ENCODE data around the gene PPA1. TPM values are rescaled to one million over a fixed set of nuclear protein-coding genes. Genes with fewer than 3 reads are reported as not detected.

Gene PPA1
- 10 to 100 TPM; 66.7 to 79.8 TPM for total RNA-seq
- polyA plus RNA-seq, result 100 to 1,000 TPM; 100 to 222 TPM
- long read RNA-seq, donor 1, transcript PPA1-202 (11 exons, 1,295 nt), result major isoform, 243 of 247 reads
- long read RNA-seq, donor 1, partial matches to known transcripts, result 2 of 247 reads
- long read RNA-seq, donor 1, other reads (novel, unspliced or antisense), result 2 of 247 reads
- long read RNA-seq, donor 2, transcript PPA1-202 (11 exons, 1,295 nt), result major isoform, 27 of 32 reads
- long read RNA-seq, donor 2, partial matches to known transcripts, result 1 of 32 reads
- long read RNA-seq, donor 2, other reads (novel, unspliced or antisense), result 4 of 32 reads

DNA sequence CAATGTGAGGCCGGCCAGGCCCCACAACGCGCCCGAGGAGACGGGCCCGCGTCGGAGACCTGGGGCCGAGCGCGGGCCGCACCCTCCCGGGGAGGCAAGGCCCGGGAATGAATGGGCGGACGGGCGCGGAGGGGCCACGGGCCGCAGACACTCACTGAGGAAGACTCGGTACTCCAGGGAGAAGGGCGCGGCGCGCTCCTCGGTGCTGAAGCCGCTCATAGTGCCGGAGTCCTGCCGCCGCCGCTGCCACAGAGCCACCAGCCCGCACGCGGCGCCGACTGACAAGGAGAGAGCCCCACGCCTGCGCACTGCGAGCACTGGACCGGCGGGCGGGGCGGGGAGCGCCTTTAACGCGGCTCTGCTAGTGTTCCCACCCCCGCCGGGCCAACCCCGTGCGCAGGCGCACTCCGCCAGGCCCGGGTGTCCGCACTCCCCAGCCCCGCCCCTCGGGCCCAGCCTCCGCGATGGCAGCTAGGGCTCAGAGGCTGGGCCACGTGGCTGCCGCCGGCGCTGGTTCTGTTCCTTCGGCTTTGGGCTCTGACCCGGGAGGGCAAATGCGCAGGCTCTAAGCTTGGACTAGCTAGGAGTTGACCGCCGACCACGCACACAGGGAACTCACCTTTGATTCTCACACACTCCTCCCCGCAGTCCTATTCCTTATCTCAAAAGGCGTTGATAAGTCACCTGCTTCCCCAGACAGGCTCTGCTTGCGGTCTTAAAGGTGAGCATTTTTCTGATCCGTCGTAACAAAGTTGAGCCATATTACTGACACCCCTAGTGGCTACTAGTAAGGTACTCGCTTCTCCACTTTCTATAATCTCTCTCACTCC lies at the start of gene PPA1:
PPA1 (minus strand) TSS at position 321 of the 830 bp plus-strand sequence; CDS start at position 219, 102 bp downstream.
- Histone ChIP-seq H3K4me1 (ENCODE audit: control insufficient read depth in 1 of 2, insufficient read depth in 2 of 2, low read length in 2 of 2) (no peaks in the 10 kb centered on the region), H3K9me3 (ENCODE audit: control insufficient read depth, low read length) (no peaks in the 10 kb centered on the region), H3K27ac (ENCODE audit: low read depth in 1 of 2, low read length in 2 of 2) (peak within 1 kb of the TSS in 1 of 2 donors; percentile 28), H3K36me3 (ENCODE audit: control insufficient read depth in 1 of 2, insufficient read depth in 2 of 2, low read length in 1 of 2) (no peaks in the 10 kb centered on the region), H3K4me3 (ENCODE audit: low read length in 2 of 2) (peak within 1 kb of the TSS; percentile 55 to 75), H3K27me3 (ENCODE audit: control insufficient read depth in 1 of 2, insufficient read depth in 2 of 2, low read length in 1 of 2) (no peaks in the 10 kb centered on the region)
- 0% methylated on average over 43 to 74 of the region's 74 CpGs for WGBS, 2 donors
- ATAC-seq (ENCODE audit: low FRiP score) (peak; percentile 99), DNase-seq (peak; percentile 99 to 100)
- intact Hi-C loops (cut with DNase I), result loop anchor here in 1 of 2 donors (5.0 kb wide), 1 partner anchor 64 kb away; no protein-coding TSS in a partner anchor

DNA sequence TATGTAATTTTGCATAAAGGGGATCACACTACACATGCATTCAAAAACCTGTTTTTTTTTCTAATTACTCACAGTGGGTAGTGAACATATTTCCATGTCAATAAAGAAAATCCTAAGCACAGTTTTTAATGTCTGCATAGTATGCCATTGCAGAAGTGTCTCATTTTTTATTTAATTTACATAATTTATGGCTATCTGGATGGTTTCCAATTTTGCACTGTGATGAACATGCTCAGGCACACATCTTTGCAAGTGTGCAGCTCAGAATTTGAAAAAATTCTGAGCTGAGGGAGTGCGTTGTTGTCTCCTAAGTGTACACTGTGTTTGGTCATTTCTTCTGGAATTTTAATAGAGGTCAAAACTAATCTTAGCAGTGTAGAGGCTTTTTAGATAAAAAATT lies 48.4 kb upstream of the PPA1 start:
- no peak overlapping the region for H3K4me3 ChIP-seq (ENCODE audit: low read length in 2 of 2)
- ATAC-seq (ENCODE audit: low FRiP score), result no peak
- H3K27ac ChIP-seq (ENCODE audit: low read depth in 1 of 2, low read length in 2 of 2), result no peak overlapping the region
- H3K27me3 ChIP-seq (ENCODE audit: control insufficient read depth in 1 of 2, insufficient read depth in 2 of 2, low read length in 1 of 2), result no peaks in the 10 kb centered on the region
- DNase-seq, result no peak
- 92 to 97% methylated on average over 1 of the region's 1 CpG for WGBS, 2 donors
- intact Hi-C loops (cut with DNase I), result no loop called here
- no peaks in the 10 kb centered on the region for H3K4me1 ChIP-seq (ENCODE audit: control insufficient read depth in 1 of 2, insufficient read depth in 2 of 2, low read length in 2 of 2)
- no peaks in the 10 kb centered on the region for H3K9me3 ChIP-seq (ENCODE audit: control insufficient read depth, low read length)
- H3K36me3 ChIP-seq (ENCODE audit: control insufficient read depth in 1 of 2, insufficient read depth in 2 of 2, low read length in 1 of 2), result no peaks in the 10 kb centered on the region

DNA sequence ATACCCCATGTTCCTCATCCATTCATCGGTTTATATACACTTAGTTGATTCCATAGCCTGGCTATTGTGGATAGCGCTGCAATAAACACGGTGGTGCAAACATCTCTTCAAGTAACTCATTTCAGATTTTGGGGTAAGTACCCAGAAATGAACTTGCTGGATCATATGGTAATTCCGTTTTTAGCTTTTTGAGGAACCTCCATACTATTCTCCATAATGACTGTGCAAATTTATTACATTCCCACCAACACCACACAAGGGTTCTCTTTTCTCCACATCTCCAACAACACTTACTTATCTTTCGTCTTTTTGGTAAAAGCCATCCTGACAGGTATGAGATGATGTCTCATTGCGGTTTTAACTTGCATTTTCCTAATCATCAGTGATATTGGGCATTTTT lies 46.9 kb upstream of the PPA1 start:
- Histone ChIP-seq H3K27me3 (ENCODE audit: control insufficient read depth in 1 of 2, insufficient read depth in 2 of 2, low read length in 1 of 2) (no peaks in the 10 kb centered on the region), H3K36me3 (ENCODE audit: control insufficient read depth in 1 of 2, insufficient read depth in 2 of 2, low read length in 1 of 2) (no peaks in the 10 kb centered on the region), H3K4me1 (ENCODE audit: control insufficient read depth in 1 of 2, insufficient read depth in 2 of 2, low read length in 2 of 2) (no peaks in the 10 kb centered on the region), H3K27ac (ENCODE audit: low read depth in 1 of 2, low read length in 2 of 2) (no peak overlapping the region), H3K9me3 (ENCODE audit: control insufficient read depth, low read length) (no peaks in the 10 kb centered on the region), H3K4me3 (ENCODE audit: low read length in 2 of 2) (no peak overlapping the region)
- intact Hi-C loops (cut with DNase I), result no loop called here
- no peak for DNase-seq
- ATAC-seq (ENCODE audit: low FRiP score), result no peak
- 80 to 82% methylated on average over 6 of the region's 6 CpGs for WGBS, 2 donors

DNA sequence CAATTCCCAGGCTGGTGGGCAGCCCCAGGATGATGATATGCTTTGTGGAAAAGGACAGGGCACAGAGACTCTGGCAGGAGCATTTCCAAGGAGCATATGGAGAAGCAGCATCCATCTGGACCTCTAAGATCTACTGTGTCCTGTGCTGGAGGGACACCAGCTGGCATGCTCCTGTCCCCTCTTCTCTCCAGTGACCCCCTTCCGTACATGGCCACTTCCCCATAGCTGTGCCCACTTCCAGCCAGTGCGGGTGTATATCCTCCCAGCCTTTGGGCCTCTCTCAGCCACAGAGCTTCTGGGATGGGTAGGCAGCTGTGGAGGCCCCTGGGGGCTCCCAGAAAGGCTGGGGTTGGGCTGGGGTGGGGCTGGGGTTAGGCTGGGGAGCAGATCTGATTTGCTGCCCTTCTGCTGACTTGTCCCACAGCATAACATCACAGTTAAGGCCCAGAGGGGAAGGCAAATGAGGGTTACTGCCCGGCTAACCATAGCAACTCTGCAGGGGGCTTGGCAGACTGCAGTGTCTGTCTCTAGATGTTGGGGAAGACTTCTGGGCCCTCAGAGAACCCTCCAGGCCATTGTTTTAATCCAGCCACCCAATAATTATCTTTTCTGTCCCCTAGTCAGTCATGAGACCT lies 44.3 kb upstream of the PPA1 start:
- Histone ChIP-seq H3K27ac (ENCODE audit: low read depth in 1 of 2, low read length in 2 of 2) (no peak overlapping the region), H3K36me3 (ENCODE audit: control insufficient read depth in 1 of 2, insufficient read depth in 2 of 2, low read length in 1 of 2) (no peaks in the 10 kb centered on the region), H3K27me3 (ENCODE audit: control insufficient read depth in 1 of 2, insufficient read depth in 2 of 2, low read length in 1 of 2) (no peaks in the 10 kb centered on the region), H3K4me1 (ENCODE audit: control insufficient read depth in 1 of 2, insufficient read depth in 2 of 2, low read length in 2 of 2) (no peaks in the 10 kb centered on the region), H3K9me3 (ENCODE audit: control insufficient read depth, low read length) (no peaks in the 10 kb centered on the region), H3K4me3 (ENCODE audit: low read length in 2 of 2) (no peak overlapping the region)
- ATAC-seq (ENCODE audit: low FRiP score), result no peak
- 92 to 93% methylated on average over 3 of the region's 3 CpGs for WGBS, 2 donors
- no peak for DNase-seq
- intact Hi-C loops (cut with DNase I), result no loop called here

DNA sequence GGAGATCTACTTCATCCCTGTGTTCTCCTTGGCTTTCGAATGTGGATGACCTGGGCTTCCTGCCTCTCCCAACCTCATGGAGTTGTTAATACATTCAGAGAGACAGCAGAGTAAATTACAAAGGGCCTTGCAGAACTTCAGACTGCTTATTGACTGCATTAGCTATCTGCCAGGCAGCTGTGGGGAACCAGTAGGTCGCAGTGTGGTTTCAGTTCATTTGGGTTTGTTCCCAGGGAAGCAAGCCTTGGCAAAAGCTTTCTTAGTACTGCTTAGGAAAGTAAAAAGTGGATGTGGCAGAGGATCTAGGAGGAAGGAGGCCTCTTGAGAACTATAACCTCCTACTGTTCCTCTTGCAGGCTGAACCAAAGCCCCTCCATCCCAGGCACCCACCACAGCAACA lies 41.4 kb upstream of the PPA1 start:
- Histone ChIP-seq H3K4me3 (ENCODE audit: low read length in 2 of 2) (no peak overlapping the region), H3K4me1 (ENCODE audit: control insufficient read depth in 1 of 2, insufficient read depth in 2 of 2, low read length in 2 of 2) (no peaks in the 10 kb centered on the region), H3K36me3 (ENCODE audit: control insufficient read depth in 1 of 2, insufficient read depth in 2 of 2, low read length in 1 of 2) (no peaks in the 10 kb centered on the region), H3K27ac (ENCODE audit: low read depth in 1 of 2, low read length in 2 of 2) (no peak overlapping the region), H3K9me3 (ENCODE audit: control insufficient read depth, low read length) (no peaks in the 10 kb centered on the region), H3K27me3 (ENCODE audit: control insufficient read depth in 1 of 2, insufficient read depth in 2 of 2, low read length in 1 of 2) (no peaks in the 10 kb centered on the region)
- intact Hi-C loops (cut with DNase I), result no loop called here
- ATAC-seq (ENCODE audit: low FRiP score), result no peak
- WGBS, 2 donors, result 39 to 58% methylated on average over 2 of the region's 2 CpGs
- DNase-seq, result no peak

DNA sequence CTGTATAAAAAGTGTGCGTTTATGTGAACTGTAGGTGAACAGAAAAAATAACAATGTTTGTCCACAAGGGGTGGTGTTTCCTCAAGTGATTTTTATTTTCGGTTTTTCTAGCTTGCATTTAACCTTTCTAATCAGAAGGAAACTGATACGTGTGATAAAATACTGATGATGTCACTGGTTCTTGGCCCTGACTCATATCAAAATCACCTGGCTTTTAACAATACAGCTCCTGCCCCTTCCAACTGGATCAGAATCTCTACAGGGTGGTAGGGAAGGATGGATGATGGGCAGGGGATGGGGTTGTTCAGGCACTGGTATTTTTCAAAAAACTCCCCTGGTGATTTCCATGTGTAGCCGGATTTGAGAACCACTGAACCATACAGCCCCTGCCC lies 39.7 kb upstream of the PPA1 start:
- H3K4me1 ChIP-seq (ENCODE audit: control insufficient read depth in 1 of 2, insufficient read depth in 2 of 2, low read length in 2 of 2), result no peaks in the 10 kb centered on the region
- ATAC-seq (ENCODE audit: low FRiP score) (no peak), DNase-seq (no peak)
- no peak overlapping the region for H3K27ac ChIP-seq (ENCODE audit: low read depth in 1 of 2, low read length in 2 of 2)
- intact Hi-C loops (cut with DNase I), result no loop called here
- 22 to 26% methylated on average over 4 of the region's 4 CpGs for WGBS, 2 donors
- H3K9me3 ChIP-seq (ENCODE audit: control insufficient read depth, low read length), result no peaks in the 10 kb centered on the region
- H3K4me3 ChIP-seq (ENCODE audit: low read length in 2 of 2), result no peak overlapping the region
- H3K36me3 ChIP-seq (ENCODE audit: control insufficient read depth in 1 of 2, insufficient read depth in 2 of 2, low read length in 1 of 2), result no peaks in the 10 kb centered on the region
- no peaks in the 10 kb centered on the region for H3K27me3 ChIP-seq (ENCODE audit: control insufficient read depth in 1 of 2, insufficient read depth in 2 of 2, low read length in 1 of 2)

DNA sequence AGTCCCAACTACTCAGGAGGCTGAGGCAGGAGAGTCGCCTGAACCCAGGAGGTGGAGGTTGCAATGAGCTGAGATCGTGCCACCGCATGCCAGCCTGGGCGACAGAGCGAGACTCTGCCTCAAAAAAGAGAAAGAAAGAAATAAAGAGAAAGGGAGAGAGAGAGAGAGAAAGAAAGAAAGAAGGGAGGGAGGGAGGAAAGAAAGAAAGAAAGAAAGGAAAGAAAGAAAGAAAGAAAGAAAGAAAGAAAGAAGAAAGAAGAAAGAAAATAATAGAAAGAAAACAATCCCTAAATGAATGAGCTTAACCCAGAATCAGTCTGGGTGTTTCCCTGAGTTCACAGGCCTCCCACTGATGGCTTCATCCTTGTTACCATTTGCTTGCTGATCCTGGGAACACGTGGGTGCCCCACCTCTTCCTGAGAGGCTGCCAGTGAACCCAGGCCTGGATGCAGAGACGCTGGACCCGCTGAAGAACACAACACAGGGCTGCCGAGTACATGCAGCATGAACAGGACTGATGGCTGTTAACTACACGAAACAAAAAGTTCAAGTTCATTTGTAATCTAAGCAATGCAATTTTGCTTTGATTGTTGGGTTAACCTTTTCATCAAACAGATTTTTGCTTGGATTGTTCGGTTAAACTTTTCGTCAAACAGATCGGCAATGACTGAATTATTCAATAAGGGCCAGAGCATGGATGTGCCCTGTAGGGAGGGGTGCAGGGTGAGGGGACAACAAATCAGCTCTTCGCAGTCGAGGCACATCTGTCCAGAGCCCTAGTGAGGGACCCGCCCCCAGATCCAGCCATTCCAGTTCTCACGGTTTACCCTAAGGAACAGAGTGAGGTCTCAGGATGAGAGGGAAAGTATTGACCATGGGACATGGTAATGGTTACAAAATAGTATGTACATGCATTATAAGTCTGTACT lies 39.0 kb upstream of the PPA1 start:
- no peak for DNase-seq
- Histone ChIP-seq H3K27ac (ENCODE audit: low read depth in 1 of 2, low read length in 2 of 2) (no peak overlapping the region), H3K4me3 (ENCODE audit: low read length in 2 of 2) (no peak overlapping the region), H3K4me1 (ENCODE audit: control insufficient read depth in 1 of 2, insufficient read depth in 2 of 2, low read length in 2 of 2) (no peaks in the 10 kb centered on the region), H3K27me3 (ENCODE audit: control insufficient read depth in 1 of 2, insufficient read depth in 2 of 2, low read length in 1 of 2) (no peaks in the 10 kb centered on the region), H3K9me3 (ENCODE audit: control insufficient read depth, low read length) (no peaks in the 10 kb centered on the region), H3K36me3 (ENCODE audit: control insufficient read depth in 1 of 2, insufficient read depth in 2 of 2, low read length in 1 of 2) (no peaks in the 10 kb centered on the region)
- intact Hi-C loops (cut with DNase I), result no loop called here
- ATAC-seq (ENCODE audit: low FRiP score), result peak; percentile 64
- 80 to 81% methylated on average over 17 of the region's 17 CpGs for WGBS, 2 donors

DNA sequence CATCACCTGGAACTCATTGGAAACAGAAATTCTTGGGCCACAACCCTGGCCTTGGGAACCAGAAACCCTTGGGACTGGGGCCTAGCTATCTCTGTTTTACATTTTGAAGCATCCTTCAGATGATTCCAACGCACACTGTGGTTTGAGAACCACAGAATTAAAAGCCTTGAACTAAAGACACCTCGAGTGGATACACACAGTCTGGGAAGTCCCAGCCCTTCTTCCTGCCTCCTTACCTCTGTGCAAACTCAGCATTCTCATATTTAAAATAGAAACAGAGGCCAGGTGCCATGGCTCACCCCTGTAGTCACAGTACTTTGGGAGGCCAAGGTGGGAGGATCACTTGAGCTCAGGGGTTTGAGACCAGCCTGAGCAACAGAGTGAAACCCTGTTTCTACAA lies 37.7 kb upstream of the PPA1 start:
- no peaks in the 10 kb centered on the region for H3K9me3 ChIP-seq (ENCODE audit: control insufficient read depth, low read length)
- H3K4me3 ChIP-seq (ENCODE audit: low read length in 2 of 2), result no peak overlapping the region
- intact Hi-C loops (cut with DNase I), result no loop called here
- no peaks in the 10 kb centered on the region for H3K36me3 ChIP-seq (ENCODE audit: control insufficient read depth in 1 of 2, insufficient read depth in 2 of 2, low read length in 1 of 2)
- H3K27me3 ChIP-seq (ENCODE audit: control insufficient read depth in 1 of 2, insufficient read depth in 2 of 2, low read length in 1 of 2), result no peaks in the 10 kb centered on the region
- DNase-seq (no peak), ATAC-seq (ENCODE audit: low FRiP score) (no peak)
- no peak overlapping the region for H3K27ac ChIP-seq (ENCODE audit: low read depth in 1 of 2, low read length in 2 of 2)
- WGBS, 2 donors, result 88 to 95% methylated on average over 2 of the region's 2 CpGs
- H3K4me1 ChIP-seq (ENCODE audit: control insufficient read depth in 1 of 2, insufficient read depth in 2 of 2, low read length in 2 of 2), result no peaks in the 10 kb centered on the region

All from aorta (tissue), 5 donors.